Measurements from ENCODE around the gene TOX4.
A peak's percentile ranks its signal among the peaks of the same experiment; 100 is the strongest.

The TOX4 gene

GRCh38 chr14:21454843-21455544 is 22.0 kb upstream of the TOX4 start:
- no peak overlapping the region for H2AFZ ChIP-seq (ENCODE audit: low read length)
- H2BK120ac ChIP-seq (ENCODE audit: low read depth, low read length): no peak overlapping the region
- H3K4me2 ChIP-seq (ENCODE audit: insufficient read depth, low read length, poor library complexity, severe bottlenecking): peak overlapping the region; percentile 71
- no peak overlapping the region for H3K4ac ChIP-seq (ENCODE audit: low read length)
- H3K4me3 ChIP-seq (ENCODE audit: low read length in 2 of 2): peak overlapping the region; percentile 73 to 95
- no peak overlapping the region for H4K8ac ChIP-seq (ENCODE audit: low read depth, low read length)
- no peak overlapping the region for H3K27ac ChIP-seq (replicated peaks; ENCODE audit: low read length)
- WGBS, 2 donors (ENCODE audit: extremely low coverage in 2 of 2, insufficient read length in 2 of 2, insufficient replicate concordance in 1 of 2): no CpG with 5 or more reads among the region's 15 CpGs
- H3K4me1 ChIP-seq (ENCODE audit: control insufficient read depth in 2 of 2, insufficient read depth in 1 of 2, low read depth in 1 of 2, low read length in 2 of 2): peaks cover 2 to 4% of the 10 kb centered on the region in 2 donors
- H3K14ac ChIP-seq (ENCODE audit: low read length): no peak overlapping the region
- H3K27me3 ChIP-seq (ENCODE audit: control insufficient read depth in 3 of 3, insufficient read depth in 3 of 3, low read depth in 1 of 3, low read length in 3 of 3): no peaks in the 10 kb centered on the region
- H3K9ac ChIP-seq (ENCODE audit: low read depth, low read length, poor library complexity): no peak overlapping the region
- no peaks in the 10 kb centered on the region for H3K9me3 ChIP-seq (replicated peaks in 1 of 2; ENCODE audit: control insufficient read depth in 2 of 2, insufficient read depth in 1 of 2, low read depth in 1 of 2, low read length in 2 of 2)
- H2BK12ac ChIP-seq (ENCODE audit: low read length): no peak overlapping the region
- no peak overlapping the region for H4K91ac ChIP-seq (ENCODE audit: low read depth, low read length, poor library complexity)
- H3K79me1 ChIP-seq (ENCODE audit: low read depth, low read length): no peaks in the 10 kb centered on the region
- no peak for DNase-seq (ENCODE audit: low spot score)
- no peak overlapping the region for H2BK15ac ChIP-seq (ENCODE audit: low read length)
- H3K18ac ChIP-seq (ENCODE audit: low read length): no peak overlapping the region
- H2BK5ac ChIP-seq (ENCODE audit: low read length): no peak overlapping the region
- H2AK5ac ChIP-seq (ENCODE audit: low read depth, low read length): no peak overlapping the region
- H3K23ac ChIP-seq (ENCODE audit: low read depth, low read length, poor library complexity): no peak overlapping the region
- H3K36me3 ChIP-seq (replicated peaks in 1 of 2; ENCODE audit: control insufficient read depth in 2 of 2, insufficient read depth in 2 of 2, low read length in 2 of 2): peaks cover 5 to 49% of the 10 kb centered on the region in 2 donors

- H3K4ac ChIP-seq (ENCODE audit: low read length): no peak overlapping the region
- peaks cover 5 to 47% of the 10 kb centered on the region in 2 donors for H3K36me3 ChIP-seq (replicated peaks in 1 of 2; ENCODE audit: control insufficient read depth in 2 of 2, insufficient read depth in 2 of 2, low read length in 2 of 2)
- no peaks in the 10 kb centered on the region for H3K27me3 ChIP-seq (ENCODE audit: control insufficient read depth in 3 of 3, insufficient read depth in 3 of 3, low read depth in 1 of 3, low read length in 3 of 3)
- no peaks in the 10 kb centered on the region for H3K79me1 ChIP-seq (ENCODE audit: low read depth, low read length)
- H3K4me1 ChIP-seq (ENCODE audit: control insufficient read depth in 2 of 2, insufficient read depth in 1 of 2, low read depth in 1 of 2, low read length in 2 of 2): peaks cover 2 to 4% of the 10 kb centered on the region in 2 donors
- H3K14ac ChIP-seq (ENCODE audit: low read length): no peak overlapping the region
- H2BK15ac ChIP-seq (ENCODE audit: low read length): no peak overlapping the region
- H3K27ac ChIP-seq (replicated peaks; ENCODE audit: low read length): peak overlapping the region; percentile 79
- H2BK120ac ChIP-seq (ENCODE audit: low read depth, low read length): no peak overlapping the region
- no peak for DNase-seq (ENCODE audit: low spot score)
- H3K4me2 ChIP-seq (ENCODE audit: insufficient read depth, low read length, poor library complexity, severe bottlenecking): peak overlapping the region; percentile 59
- H4K8ac ChIP-seq (ENCODE audit: low read depth, low read length): no peak overlapping the region
- peak overlapping the region; percentile 91 for H3K23ac ChIP-seq (ENCODE audit: low read depth, low read length, poor library complexity)
- peak overlapping the region; percentile 73 to 95 for H3K4me3 ChIP-seq (ENCODE audit: low read length in 2 of 2)
- no peak overlapping the region for H2BK5ac ChIP-seq (ENCODE audit: low read length)
- H3K9ac ChIP-seq (ENCODE audit: low read depth, low read length, poor library complexity): peak overlapping the region; percentile 85
- peak overlapping the region; percentile 79 for H2AFZ ChIP-seq (ENCODE audit: low read length)
- no peak overlapping the region for H2BK12ac ChIP-seq (ENCODE audit: low read length)
- peak overlapping the region; percentile 94 for H2AK5ac ChIP-seq (ENCODE audit: low read depth, low read length)
- H3K18ac ChIP-seq (ENCODE audit: low read length): peak overlapping the region; percentile 87
- H4K91ac ChIP-seq (ENCODE audit: low read depth, low read length, poor library complexity): peak overlapping the region; percentile 30
- no CpG with 5 or more reads among the region's 17 CpGs for WGBS, 2 donors (ENCODE audit: extremely low coverage in 2 of 2, insufficient read length in 2 of 2, insufficient replicate concordance in 1 of 2)
- H3K9me3 ChIP-seq (replicated peaks in 1 of 2; ENCODE audit: control insufficient read depth in 2 of 2, insufficient read depth in 1 of 2, low read depth in 1 of 2, low read length in 2 of 2): no peaks in the 10 kb centered on the region
Observed at GRCh38 chr14:21455592-21455911, 21.4 kb upstream of the TOX4 start.

GRCh38 chr14:21455912-21456667 is 20.9 kb upstream of the TOX4 start, which contains the start of gene CHD8:
Gene CHD8, minus strand, starts transcription at chr14:21456123. Its CDS starts 24,480 bp downstream, at chr14:21431643.
- Histone ChIP-seq H2BK15ac (ENCODE audit: low read length) (no peak within 1 kb of the TSS), H3K27me3 (ENCODE audit: control insufficient read depth in 3 of 3, insufficient read depth in 3 of 3, low read depth in 1 of 3, low read length in 3 of 3) (no peaks in the 10 kb centered on the region), H3K79me1 (ENCODE audit: low read depth, low read length) (no peaks in the 10 kb centered on the region), H2BK5ac (ENCODE audit: low read length) (no peak within 1 kb of the TSS), H3K9me3 (replicated peaks in 1 of 2; ENCODE audit: control insufficient read depth in 2 of 2, insufficient read depth in 1 of 2, low read depth in 1 of 2, low read length in 2 of 2) (no peaks in the 10 kb centered on the region), H3K4me1 (ENCODE audit: control insufficient read depth in 2 of 2, insufficient read depth in 1 of 2, low read depth in 1 of 2, low read length in 2 of 2) (peaks cover 2 to 4% of the 10 kb centered on the region in 2 donors), H3K18ac (ENCODE audit: low read length) (peak within 1 kb of the TSS; percentile 87), H3K36me3 (replicated peaks in 1 of 2; ENCODE audit: control insufficient read depth in 2 of 2, insufficient read depth in 2 of 2, low read length in 2 of 2) (peaks cover 6 to 47% of the 10 kb centered on the region in 2 donors), H2BK120ac (ENCODE audit: low read depth, low read length) (no peak within 1 kb of the TSS), H2AFZ (ENCODE audit: low read length) (peak within 1 kb of the TSS; percentile 79), H3K27ac (replicated peaks; ENCODE audit: low read length) (peak within 1 kb of the TSS; percentile 96), H3K23ac (ENCODE audit: low read depth, low read length, poor library complexity) (peak within 1 kb of the TSS; percentile 91), H3K14ac (ENCODE audit: low read length) (no peak within 1 kb of the TSS), H3K4me3 (ENCODE audit: low read length in 2 of 2) (peak within 1 kb of the TSS; percentile 73 to 95), H3K4ac (ENCODE audit: low read length) (no peak within 1 kb of the TSS), H2AK5ac (ENCODE audit: low read depth, low read length) (peak within 1 kb of the TSS; percentile 94), H4K91ac (ENCODE audit: low read depth, low read length, poor library complexity) (peak within 1 kb of the TSS; percentile 30), H3K4me2 (ENCODE audit: insufficient read depth, low read length, poor library complexity, severe bottlenecking) (peak within 1 kb of the TSS; percentile 71), H4K8ac (ENCODE audit: low read depth, low read length) (no peak within 1 kb of the TSS), H3K9ac (ENCODE audit: low read depth, low read length, poor library complexity) (peak within 1 kb of the TSS; percentile 85), H2BK12ac (ENCODE audit: low read length) (no peak within 1 kb of the TSS)
- whole genome bisulfite sequencing, 2 donors (ENCODE audit: extremely low coverage in 2 of 2, insufficient read length in 2 of 2, insufficient replicate concordance in 1 of 2): no CpG with 5 or more reads among the region's 36 CpGs
- DNase-seq (ENCODE audit: low spot score): peak; percentile 100

GRCh38 chr14:21467616-21468015 is 9.4 kb upstream of the TOX4 start:
- H2BK120ac ChIP-seq (ENCODE audit: low read depth, low read length): no peak overlapping the region
- H3K9me3 ChIP-seq (replicated peaks in 1 of 2; ENCODE audit: control insufficient read depth in 2 of 2, insufficient read depth in 1 of 2, low read depth in 1 of 2, low read length in 2 of 2): no peaks in the 10 kb centered on the region
- H3K4ac ChIP-seq (ENCODE audit: low read length): no peak overlapping the region
- H3K14ac ChIP-seq (ENCODE audit: low read length): no peak overlapping the region
- H4K8ac ChIP-seq (ENCODE audit: low read depth, low read length): no peak overlapping the region
- H3K4me2 ChIP-seq (ENCODE audit: insufficient read depth, low read length, poor library complexity, severe bottlenecking): no peak overlapping the region
- no peaks in the 10 kb centered on the region for H3K27me3 ChIP-seq (ENCODE audit: control insufficient read depth in 3 of 3, insufficient read depth in 3 of 3, low read depth in 1 of 3, low read length in 3 of 3)
- H3K18ac ChIP-seq (ENCODE audit: low read length): no peak overlapping the region
- no peak overlapping the region for H2BK12ac ChIP-seq (ENCODE audit: low read length)
- no peak overlapping the region for H3K4me3 ChIP-seq (ENCODE audit: low read length in 2 of 2)
- H3K27ac ChIP-seq (replicated peaks; ENCODE audit: low read length): no peak overlapping the region
- H3K79me1 ChIP-seq (ENCODE audit: low read depth, low read length): no peaks in the 10 kb centered on the region
- WGBS, 2 donors (ENCODE audit: extremely low coverage in 2 of 2, insufficient read length in 2 of 2, insufficient replicate concordance in 1 of 2): no CpG with 5 or more reads among the region's 1 CpG
- H4K91ac ChIP-seq (ENCODE audit: low read depth, low read length, poor library complexity): no peak overlapping the region
- peaks cover 9 to 82% of the 10 kb centered on the region in 2 donors for H3K36me3 ChIP-seq (replicated peaks in 1 of 2; ENCODE audit: control insufficient read depth in 2 of 2, insufficient read depth in 2 of 2, low read length in 2 of 2)
- no peak overlapping the region for H3K9ac ChIP-seq (ENCODE audit: low read depth, low read length, poor library complexity)
- no peak overlapping the region for H3K23ac ChIP-seq (ENCODE audit: low read depth, low read length, poor library complexity)
- no peaks in the 10 kb centered on the region for H3K4me1 ChIP-seq (ENCODE audit: control insufficient read depth in 2 of 2, insufficient read depth in 1 of 2, low read depth in 1 of 2, low read length in 2 of 2)
- no peak overlapping the region for H2BK5ac ChIP-seq (ENCODE audit: low read length)
- H2BK15ac ChIP-seq (ENCODE audit: low read length): no peak overlapping the region
- no peak for DNase-seq (ENCODE audit: low spot score)
- no peak overlapping the region for H2AFZ ChIP-seq (ENCODE audit: low read length)
- H2AK5ac ChIP-seq (ENCODE audit: low read depth, low read length): no peak overlapping the region

Measured in neuronal stem cell (in vitro differentiated cells).